Stimulated activated CD4-positive, alpha-beta T cell treated with anti-CD3 and anti-CD28 coated beads, Interleukin-12 subunit alpha, Interleukin-12 subunit beta, amount 100 ng/mL, for 4 hours (primary cell): ENCODE measurements around the gene GPR143.

Experiments used
- DNase-seq: peaks from one replicate; pipeline ENCODE4 v3.0.0-alpha.2; 2020

The GPR143 gene

DNA sequence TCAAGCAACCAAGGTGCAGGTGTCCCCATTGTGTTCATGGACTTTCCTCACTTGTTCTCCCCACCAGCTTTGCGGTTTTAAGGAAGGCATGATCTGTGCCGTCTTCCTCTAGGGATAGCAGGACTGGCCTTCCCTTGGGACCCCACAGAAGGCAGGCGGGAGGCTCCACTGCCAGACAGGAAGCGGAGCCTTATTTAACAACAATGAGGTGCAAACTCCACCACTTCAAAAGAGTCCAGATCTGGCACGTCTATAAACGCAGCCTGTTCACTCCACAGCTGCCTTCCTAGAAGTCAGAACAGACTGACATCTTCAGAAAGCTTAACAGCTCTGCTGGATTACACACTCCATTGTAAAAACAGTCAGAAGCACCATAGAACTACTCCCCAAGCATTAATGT lies 1.7 kb upstream of the GPR143 start:
- DNase-seq = no peak

GRCh38 chrX:9765072-9765736 lies 443 bp downstream of the GPR143 start:
- no peak for DNase-seq

DNA sequence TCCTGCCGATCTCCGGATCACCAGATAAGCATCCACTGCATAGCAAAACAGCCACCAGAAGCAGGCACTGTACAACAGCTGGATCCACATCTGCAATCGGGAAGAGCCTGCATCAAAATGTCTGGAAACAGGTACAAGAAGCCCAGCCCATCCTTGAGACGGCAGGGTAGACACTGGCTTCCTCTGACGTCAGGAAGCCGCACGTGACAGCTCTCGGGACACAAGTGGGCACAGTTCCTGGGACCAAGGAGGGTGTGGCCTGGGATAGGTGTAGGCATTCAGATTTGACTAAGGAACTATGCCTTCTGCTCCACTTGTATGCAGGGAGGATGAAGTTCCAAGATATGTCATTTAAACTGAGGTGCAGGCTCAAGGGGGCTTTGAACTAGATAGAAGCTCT lies 6.3 kb downstream of the GPR143 start:
- no peak for DNase-seq

DNA sequence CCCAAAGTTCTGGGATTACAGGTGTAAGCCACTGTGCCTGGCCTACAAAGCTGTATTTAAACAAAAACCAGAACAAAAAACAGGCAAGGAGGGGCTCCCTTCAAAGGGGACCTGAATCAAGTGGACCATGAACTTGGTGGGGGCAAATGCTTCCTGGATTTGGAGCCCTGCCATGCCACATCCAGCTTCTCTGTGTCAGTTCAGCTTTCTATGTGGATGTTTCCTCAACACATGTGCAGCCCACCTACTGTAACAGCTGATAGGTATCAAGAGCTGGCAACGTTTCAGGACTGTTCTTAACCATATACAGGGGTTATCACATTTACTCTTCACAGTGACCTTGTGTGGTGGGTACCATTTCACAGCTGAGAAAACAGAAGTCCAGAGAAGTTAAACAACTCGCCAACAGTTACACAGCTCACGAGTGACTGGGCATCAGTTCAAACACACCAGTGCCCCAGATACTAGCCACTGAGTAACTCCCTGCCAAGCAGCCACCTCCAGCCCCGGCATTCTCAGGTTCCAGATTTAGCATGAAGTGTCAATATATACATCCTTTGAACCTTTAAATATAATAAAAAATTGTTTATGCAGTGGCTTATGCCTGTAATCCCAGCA lies 7.5 kb downstream of the GPR143 start:
- no peak for DNase-seq

DNA sequence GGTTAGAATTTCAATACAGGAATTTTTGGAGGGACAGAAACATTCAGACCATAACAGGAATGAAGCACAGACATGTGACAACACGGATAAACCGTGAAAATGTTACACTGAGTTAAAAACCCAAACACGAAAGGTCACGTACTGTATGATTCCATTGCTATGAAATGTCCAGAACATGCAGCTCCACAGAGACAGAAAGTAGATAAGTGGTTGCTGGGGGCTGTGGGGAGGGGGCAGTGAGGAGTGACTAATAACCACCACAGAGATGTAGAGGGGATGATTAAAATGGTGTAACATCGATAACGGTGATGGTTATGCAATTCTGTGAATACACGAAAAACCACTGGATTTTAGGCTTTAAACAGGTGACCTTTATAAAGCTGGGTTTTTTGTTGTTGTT lies 8.3 kb downstream of the GPR143 start:
- no peak for DNase-seq

- DNase-seq = no peak
These were observed 16.4 kb downstream of the GPR143 start for GRCh38 chrX:9749146-9749692.

GRCh38 chrX:9747644-9748043 lies 18.0 kb downstream of the GPR143 start:
- no peak for DNase-seq

- DNase-seq = no peak
These were observed 19.3 kb downstream of the GPR143 start for GRCh38 chrX:9746148-9746888.

DNA sequence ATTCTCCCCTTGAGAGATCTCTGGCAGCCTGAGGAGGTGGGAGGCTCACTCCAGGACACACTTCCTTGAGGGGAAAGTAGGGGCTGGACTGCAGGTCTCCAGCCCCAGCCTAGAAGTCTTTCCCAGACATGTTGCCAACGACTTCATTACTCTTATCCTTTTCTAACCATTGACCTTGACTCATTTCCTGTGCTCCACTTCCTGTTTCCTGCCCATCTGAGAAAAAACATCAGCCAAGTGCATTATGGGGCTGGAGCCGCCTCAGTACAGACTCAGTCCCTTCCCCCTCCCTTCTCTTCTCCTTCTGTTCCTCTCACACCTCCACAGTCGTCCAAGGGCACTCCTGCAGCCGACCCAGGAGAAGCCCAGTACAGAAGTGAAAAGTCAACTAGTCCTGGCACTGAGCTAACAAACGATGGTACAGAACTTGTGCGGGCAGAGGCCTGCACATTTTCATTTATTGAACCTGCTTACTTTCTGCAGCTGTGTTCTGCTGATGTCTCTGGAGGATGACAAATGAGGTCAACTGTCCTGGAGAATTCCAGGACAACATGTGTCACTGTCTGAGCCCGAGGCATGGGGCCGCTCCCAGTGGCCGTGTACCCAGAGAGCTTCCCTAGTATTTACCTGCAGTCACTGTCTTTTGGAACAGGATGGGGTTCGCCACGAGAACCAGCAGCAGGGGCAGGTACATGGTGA lies 20.1 kb downstream of the GPR143 start:
- no peak for DNase-seq

DNA sequence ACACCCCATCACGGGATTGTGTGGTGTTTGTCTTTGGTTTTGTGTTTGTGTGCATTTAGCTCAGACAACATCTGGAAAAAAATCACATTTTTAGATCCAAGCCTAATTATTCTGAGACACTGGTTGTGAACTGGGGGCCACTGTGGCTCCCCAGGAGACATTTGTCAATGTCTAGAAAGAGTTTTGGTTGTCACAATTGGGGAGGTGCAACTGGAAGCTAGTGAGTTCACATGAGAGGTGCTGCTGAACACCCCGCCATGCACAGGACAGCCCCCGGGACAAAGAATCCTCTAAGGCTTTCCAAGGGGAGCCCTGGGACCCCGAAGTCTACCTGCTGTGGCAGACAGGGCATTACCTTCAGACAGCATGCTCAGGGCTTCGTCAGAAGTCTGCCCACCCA lies 26.5 kb downstream of the GPR143 start:
- no peak for DNase-seq

GRCh38 chrX:9738151-9738550 lies 27.5 kb downstream of the GPR143 start:
- no peak for DNase-seq

DNA sequence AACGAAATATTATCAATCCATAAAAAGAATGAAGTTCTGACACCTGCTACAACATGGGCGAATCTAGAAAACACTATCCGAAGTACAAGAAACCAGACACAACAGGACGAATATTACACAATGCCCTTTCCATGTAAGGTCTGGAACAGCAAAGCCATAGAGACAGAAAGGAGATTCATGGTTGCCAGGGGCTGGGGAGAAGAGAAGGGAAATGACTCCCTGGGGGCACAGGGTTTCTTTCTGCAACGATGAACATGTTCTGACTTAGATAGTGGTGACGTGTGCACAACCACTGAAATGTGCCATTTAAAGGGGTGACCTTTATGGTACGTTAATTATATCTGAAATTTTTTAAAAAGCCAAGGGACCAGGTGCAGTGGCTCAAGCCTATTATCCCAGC lies 28.3 kb downstream of the GPR143 start:
- DNase-seq = no peak

GRCh38 chrX:9730752-9731151 lies 34.9 kb downstream of the GPR143 start:
- DNase-seq = no peak

GRCh38 chrX:9730078-9730477 lies 35.6 kb downstream of the GPR143 start:
- DNase-seq = no peak

GRCh38 chrX:9729171-9729885 lies 36.3 kb downstream of the GPR143 start:
- no peak for DNase-seq

DNA sequence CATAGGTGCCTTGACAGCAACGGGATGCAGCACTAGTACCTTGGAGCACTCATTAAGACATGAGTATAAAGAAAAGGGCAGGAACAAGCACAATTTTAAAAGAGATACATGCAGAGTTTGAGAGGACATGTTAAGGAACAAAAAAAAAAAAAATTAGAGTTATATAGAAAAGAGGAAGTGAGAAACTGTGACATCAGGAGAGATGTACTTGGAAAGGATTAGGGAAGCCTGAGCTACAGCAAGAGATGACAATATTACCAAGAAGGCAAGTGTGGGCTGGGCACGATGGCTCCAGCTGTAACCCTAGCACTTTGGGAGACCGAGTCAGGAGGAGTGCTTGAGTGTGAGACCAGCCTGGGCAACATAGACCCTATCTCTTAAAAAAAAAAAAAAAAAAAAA lies 37.4 kb downstream of the GPR143 start:
- no peak for DNase-seq

DNA sequence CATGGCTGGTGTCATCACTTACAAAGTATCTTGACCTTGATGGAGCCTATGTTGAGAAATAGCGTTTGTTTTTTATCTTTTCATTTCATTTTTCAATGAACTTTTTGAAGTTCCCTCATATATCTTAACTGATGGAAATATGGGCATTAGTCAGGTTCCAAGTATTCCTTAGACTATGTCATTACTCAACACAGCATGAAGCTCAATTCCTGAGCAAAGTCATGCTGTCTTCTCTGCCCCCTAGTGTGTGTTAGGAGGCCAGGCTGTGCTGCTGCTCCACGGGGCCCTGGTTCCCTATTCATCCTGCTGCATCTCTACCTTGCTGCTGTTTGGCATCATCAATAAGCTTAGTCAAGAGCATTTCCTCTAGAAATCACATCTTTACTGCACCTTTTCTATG lies 40.9 kb downstream of the GPR143 start:
- DNase-seq = no peak

DNA sequence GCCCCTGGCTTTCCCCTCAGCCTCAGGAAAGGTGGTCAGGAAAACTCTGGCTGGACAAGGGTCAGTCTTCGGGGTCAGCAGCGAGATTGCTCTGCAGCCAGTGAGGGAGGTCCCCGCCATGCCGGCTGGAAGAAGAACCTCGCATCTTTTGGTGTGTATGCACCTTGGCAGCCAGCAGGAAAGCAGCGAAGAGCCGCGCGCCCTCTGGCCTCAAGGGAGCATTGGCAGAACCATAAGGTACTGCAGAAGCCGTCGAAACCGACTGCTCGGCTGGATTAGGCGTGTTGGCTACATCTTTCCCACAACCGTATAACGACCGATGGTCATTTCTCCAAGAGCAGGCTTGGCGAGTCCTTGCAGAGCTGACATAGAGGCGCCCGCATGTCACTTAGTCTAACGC lies 48.3 kb downstream of the GPR143 start:
- DNase-seq = no peak

GRCh38 chrX:9710332-9710731 lies 55.3 kb downstream of the GPR143 start:
- DNase-seq = no peak

DNA sequence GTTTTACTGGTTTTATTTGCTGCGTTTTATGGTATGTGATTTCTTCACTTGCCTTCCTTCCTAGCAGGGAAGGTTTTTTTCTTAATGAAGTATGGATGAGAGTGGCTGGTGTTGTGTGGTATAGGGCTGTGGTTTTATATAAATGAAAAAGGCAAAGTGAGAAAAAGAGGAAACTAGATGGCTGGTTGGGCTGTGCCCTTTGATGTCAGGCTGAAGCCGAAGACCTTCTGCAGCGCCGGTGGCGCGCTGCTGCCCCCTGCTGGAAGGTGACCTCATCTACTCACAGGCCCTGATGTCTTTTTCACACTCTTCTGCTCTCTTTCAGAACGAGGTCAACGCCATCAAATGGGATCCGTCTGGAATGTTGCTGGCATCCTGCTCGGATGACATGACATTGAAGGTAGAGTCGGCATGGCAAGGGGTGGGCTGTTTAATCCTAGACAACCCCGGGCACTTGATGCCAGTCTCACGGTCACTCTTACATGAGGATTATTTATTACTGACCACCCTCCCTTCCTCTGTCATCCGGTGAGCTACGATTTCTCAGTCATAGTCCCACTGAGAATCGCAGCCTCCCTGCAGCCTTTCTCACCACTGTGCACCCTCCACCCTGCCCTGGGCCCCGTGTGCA lies 56.6 kb downstream of the GPR143 start:
- DNase-seq = peak; percentile 73

GRCh38 chrX:9708086-9708485 lies 57.6 kb downstream of the GPR143 start:
- DNase-seq = no peak

GRCh38 chrX:9707306-9708033 lies 58.2 kb downstream of the GPR143 start:
- DNase-seq = no peak
